Measurements from ENCODE around the gene CCND1. TPM values are rescaled to one million over a fixed set of nuclear protein-coding genes. Genes with fewer than 3 reads are reported as not detected.

Gene CCND1
- total and polyA plus RNA-seq, 7 experiments from 2014 or later, result 0.26 to 4.9 (median 0.84) TPM

GRCh38 chr11:69665669-69666068 lies 24.7 kb downstream of the CCND1 start:
- ChIA-PET CTCF (no interaction called here), POLR2A (no interaction called here)
- H3K27me3 Mint-ChIP-seq, result no peaks in the 10 kb centered on the region
- H3K9me3 ChIP-seq (ENCODE audit: control insufficient read depth in 2 of 3, low read length in 3 of 3), result no peaks in the 10 kb centered on the region
- no peak for ATAC-seq
- DNase-seq, result no peak
- no peaks in the 10 kb centered on the region for H3K9me3 Mint-ChIP-seq
- H3K27ac Mint-ChIP-seq, result no peak overlapping the region
- H3K36me3 ChIP-seq (ENCODE audit: control insufficient read depth in 2 of 3, insufficient read depth in 3 of 3, low read length in 3 of 3), result peaks cover 0 to 84% (median 4%) of the 10 kb centered on the region in 3 experiments
- no peaks in the 10 kb centered on the region for H3K4me1 ChIP-seq (ENCODE audit: control insufficient read depth in 2 of 2, insufficient read depth in 2 of 2, low read length in 2 of 2)
- no peaks in the 10 kb centered on the region for H3K27me3 ChIP-seq (ENCODE audit: control insufficient read depth in 2 of 2, insufficient read depth in 2 of 2, low read length in 2 of 2)
- H3K27ac ChIP-seq (ENCODE audit: low read depth, low read length), result no peak overlapping the region
- no peak overlapping the region for H3K4me3 Mint-ChIP-seq
- H3K36me3 Mint-ChIP-seq, result peaks cover 0 to 36% (median 5%) of the 10 kb centered on the region in 5 donors
- no peak overlapping the region for H3K4me3 ChIP-seq (ENCODE audit: low read length)
- peaks cover 6 to 21% (median 7%) of the 10 kb centered on the region in 7 donors for H3K4me1 Mint-ChIP-seq
- intact Hi-C loops (cut with micrococcal nuclease), result no loop called here

GRCh38 chr11:69666261-69666660 lies 25.3 kb downstream of the CCND1 start:
- Histone ChIP-seq H3K4me1 (ENCODE audit: control insufficient read depth in 2 of 2, insufficient read depth in 2 of 2, low read length in 2 of 2) (no peaks in the 10 kb centered on the region), H3K27me3 (ENCODE audit: control insufficient read depth in 2 of 2, insufficient read depth in 2 of 2, low read length in 2 of 2) (no peaks in the 10 kb centered on the region), H3K36me3 (ENCODE audit: control insufficient read depth in 2 of 3, insufficient read depth in 3 of 3, low read length in 3 of 3) (peaks cover 0 to 85% (median 4%) of the 10 kb centered on the region in 3 experiments), H3K9me3 (ENCODE audit: control insufficient read depth in 2 of 3, low read length in 3 of 3) (no peaks in the 10 kb centered on the region), H3K4me3 (ENCODE audit: low read length) (no peak overlapping the region), H3K27ac (ENCODE audit: low read depth, low read length) (no peak overlapping the region)
- Mint-ChIP-seq H3K27me3 (no peaks in the 10 kb centered on the region), H3K27ac (no peak overlapping the region), H3K36me3 (peaks cover 0 to 34% (median 5%) of the 10 kb centered on the region in 5 donors), H3K4me1 (peaks cover 6 to 21% (median 8%) of the 10 kb centered on the region in 7 donors), H3K9me3 (no peaks in the 10 kb centered on the region), H3K4me3 (no peak overlapping the region)
- CTCF ChIA-PET, result no interaction called here
- ATAC-seq (no peak), DNase-seq (no peak)
- POLR2A ChIA-PET, result no interaction called here
- intact Hi-C loops (cut with micrococcal nuclease), result no loop called here

GRCh38 chr11:69666752-69667536 lies 26.0 kb downstream of the CCND1 start:
- H3K36me3 ChIP-seq (ENCODE audit: control insufficient read depth in 2 of 3, insufficient read depth in 3 of 3, low read length in 3 of 3), result peaks cover 0 to 90% (median 9%) of the 10 kb centered on the region in 3 experiments
- DNase-seq (no peak), ATAC-seq (no peak)
- Mint-ChIP-seq H3K36me3 (peaks cover 0 to 34% (median 5%) of the 10 kb centered on the region in 5 donors), H3K4me3 (no peak overlapping the region), H3K4me1 (peaks cover 6 to 21% (median 8%) of the 10 kb centered on the region in 7 donors), H3K9me3 (no peaks in the 10 kb centered on the region), H3K27me3 (no peaks in the 10 kb centered on the region), H3K27ac (no peak overlapping the region)
- no peaks in the 10 kb centered on the region for H3K4me1 ChIP-seq (ENCODE audit: control insufficient read depth in 2 of 2, insufficient read depth in 2 of 2, low read length in 2 of 2)
- intact Hi-C loops (cut with micrococcal nuclease), result no loop called here
- H3K27me3 ChIP-seq (ENCODE audit: control insufficient read depth in 2 of 2, insufficient read depth in 2 of 2, low read length in 2 of 2), result no peaks in the 10 kb centered on the region
- H3K27ac ChIP-seq (ENCODE audit: low read depth, low read length), result no peak overlapping the region
- no peaks in the 10 kb centered on the region for H3K9me3 ChIP-seq (ENCODE audit: control insufficient read depth in 2 of 3, low read length in 3 of 3)
- H3K4me3 ChIP-seq (ENCODE audit: low read length), result no peak overlapping the region
- POLR2A ChIA-PET, result no interaction called here
- CTCF ChIA-PET, result no interaction called here

GRCh38 chr11:69667619-69668604 lies 27.0 kb downstream of the CCND1 start:
- no peaks in the 10 kb centered on the region for H3K9me3 Mint-ChIP-seq
- no peak for ATAC-seq
- Histone ChIP-seq H3K27ac (ENCODE audit: low read depth, low read length) (no peak overlapping the region), H3K9me3 (ENCODE audit: control insufficient read depth in 2 of 3, low read length in 3 of 3) (no peaks in the 10 kb centered on the region), H3K27me3 (ENCODE audit: control insufficient read depth in 2 of 2, insufficient read depth in 2 of 2, low read length in 2 of 2) (no peaks in the 10 kb centered on the region), H3K4me3 (ENCODE audit: low read length) (no peak overlapping the region), H3K36me3 (ENCODE audit: control insufficient read depth in 2 of 3, insufficient read depth in 3 of 3, low read length in 3 of 3) (peaks cover 0 to 89% (median 10%) of the 10 kb centered on the region in 3 experiments), H3K4me1 (ENCODE audit: control insufficient read depth in 2 of 2, insufficient read depth in 2 of 2, low read length in 2 of 2) (peaks cover 0 to 3% of the 10 kb centered on the region in 2 donors)
- H3K4me3 Mint-ChIP-seq, result no peak overlapping the region
- H3K27ac Mint-ChIP-seq, result no peak overlapping the region
- no peaks in the 10 kb centered on the region for H3K27me3 Mint-ChIP-seq
- intact Hi-C loops (cut with micrococcal nuclease), result no loop called here
- peaks cover 0 to 34% (median 5%) of the 10 kb centered on the region in 5 donors for H3K36me3 Mint-ChIP-seq
- ChIA-PET POLR2A (interaction anchor here (0.7 kb wide), 1 partner anchor 375 kb away, joined by 3 read pairs; no protein-coding TSS in a partner anchor), CTCF (no interaction called here)
- H3K4me1 Mint-ChIP-seq, result peaks cover 12 to 25% (median 17%) of the 10 kb centered on the region in 7 donors
- DNase-seq, result no peak

GRCh38 chr11:69669486-69669885 lies 28.5 kb downstream of the CCND1 start:
- H3K36me3 ChIP-seq (ENCODE audit: control insufficient read depth in 2 of 3, insufficient read depth in 3 of 3, low read length in 3 of 3), result peaks cover 0 to 76% (median 10%) of the 10 kb centered on the region in 3 experiments
- Mint-ChIP-seq H3K9me3 (no peaks in the 10 kb centered on the region), H3K36me3 (peaks cover 0 to 31% (median 5%) of the 10 kb centered on the region in 5 donors), H3K4me1 (peaks cover 24 to 39% (median 28%) of the 10 kb centered on the region in 7 donors), H3K4me3 (no peak overlapping the region), H3K27me3 (no peaks in the 10 kb centered on the region), H3K27ac (no peak overlapping the region)
- H3K4me1 ChIP-seq (ENCODE audit: control insufficient read depth in 2 of 2, insufficient read depth in 2 of 2, low read length in 2 of 2), result peaks cover 13 to 17% of the 10 kb centered on the region in 2 donors
- no peak overlapping the region for H3K27ac ChIP-seq (ENCODE audit: low read depth, low read length)
- ChIA-PET CTCF (interaction anchor here (1.2 to 1.5 kb wide), 2 partner anchors 377 to 571 kb away, joined by 4 to 5 read pairs; no protein-coding TSS in a partner anchor), POLR2A (no interaction called here)
- no peaks in the 10 kb centered on the region for H3K9me3 ChIP-seq (ENCODE audit: control insufficient read depth in 2 of 3, low read length in 3 of 3)
- no peak overlapping the region for H3K4me3 ChIP-seq (ENCODE audit: low read length)
- intact Hi-C loops (cut with micrococcal nuclease), result no loop called here
- H3K27me3 ChIP-seq (ENCODE audit: control insufficient read depth in 2 of 2, insufficient read depth in 2 of 2, low read length in 2 of 2), result no peaks in the 10 kb centered on the region
- ATAC-seq, result no peak
- DNase-seq, result no peak

- Mint-ChIP-seq H3K27me3 (peaks cover 0 to under 1% (median 0%) of the 10 kb centered on the region in 5 donors), H3K36me3 (peaks cover 0 to 24% (median 5%) of the 10 kb centered on the region in 5 donors), H3K4me3 (no peak overlapping the region), H3K4me1 (peaks cover 24 to 42% (median 33%) of the 10 kb centered on the region in 7 donors), H3K27ac (peak overlapping the region in 6 of 9 donors; percentile 5 to 84 (median 65)), H3K9me3 (no peaks in the 10 kb centered on the region)
- H3K4me1 ChIP-seq (ENCODE audit: control insufficient read depth in 2 of 2, insufficient read depth in 2 of 2, low read length in 2 of 2), result peaks cover 15 to 19% of the 10 kb centered on the region in 2 donors
- intact Hi-C loops (cut with micrococcal nuclease), result loop anchor here (1.0 to 10.0 kb wide), 4 partner anchors 378 to 1784 kb away; partner anchors contain the start of genes IGHMBP2 (in 1 of the 2), MRPL21 (in 1 of the 2) and NADSYN1 (in 1 of the 2)
- no peak overlapping the region for H3K4me3 ChIP-seq (ENCODE audit: low read length)
- no peaks in the 10 kb centered on the region for H3K9me3 ChIP-seq (ENCODE audit: control insufficient read depth in 2 of 3, low read length in 3 of 3)
- H3K27ac ChIP-seq (ENCODE audit: low read depth, low read length), result no peak overlapping the region
- ChIA-PET CTCF (interaction anchor here (0.7 to 1.5 kb wide), 9 partner anchors 10 to 604 kb away, joined by 3 to 5 read pairs (median 3); no protein-coding TSS in a partner anchor), POLR2A (no interaction called here)
- H3K27me3 ChIP-seq (ENCODE audit: control insufficient read depth in 2 of 2, insufficient read depth in 2 of 2, low read length in 2 of 2), result no peaks in the 10 kb centered on the region
- peak; percentile 36 for ATAC-seq
- peaks cover 0 to 72% (median 10%) of the 10 kb centered on the region in 3 experiments for H3K36me3 ChIP-seq (ENCODE audit: control insufficient read depth in 2 of 3, insufficient read depth in 3 of 3, low read length in 3 of 3)
- peak; percentile 25 to 57 (median 43) for DNase-seq
These were observed 29.3 kb downstream of the CCND1 start for GRCh38 chr11:69670158-69670845.
